Measurements from ENCODE around the gene PPM1L.

Gene PPM1L

DNA sequence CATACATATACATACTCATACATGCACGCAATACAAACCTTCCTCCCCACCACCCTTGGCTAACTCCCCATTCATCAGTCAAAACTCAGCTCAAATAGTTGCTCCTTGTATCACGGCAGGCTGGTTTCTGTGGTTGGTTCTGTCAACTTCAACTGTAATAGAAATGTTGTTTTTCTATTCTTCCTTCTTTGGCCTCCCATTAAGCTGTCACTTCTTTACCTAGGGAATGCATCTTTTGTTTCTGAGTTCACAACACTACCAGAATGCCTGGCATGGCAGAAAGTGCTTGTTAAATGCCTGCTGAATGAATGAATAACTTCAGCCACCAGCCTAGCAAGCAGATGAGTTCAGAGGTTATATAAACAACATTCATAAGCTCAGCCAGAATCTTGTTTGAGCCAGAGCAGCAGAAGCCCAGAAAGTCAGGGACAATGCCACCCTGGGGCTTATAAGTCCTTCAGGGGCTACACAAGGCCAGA, 286.0 kb downstream of the PPM1L start:
- no peaks in the 10 kb centered on the region for H3K36me3 ChIP-seq (ENCODE audit: control insufficient read depth, insufficient read depth, low read length)
- H3K27me3 ChIP-seq (replicated peaks; ENCODE audit: control insufficient read depth, insufficient read depth, low read length): no peaks in the 10 kb centered on the region
- TF ChIP-seq, protein P1, sequence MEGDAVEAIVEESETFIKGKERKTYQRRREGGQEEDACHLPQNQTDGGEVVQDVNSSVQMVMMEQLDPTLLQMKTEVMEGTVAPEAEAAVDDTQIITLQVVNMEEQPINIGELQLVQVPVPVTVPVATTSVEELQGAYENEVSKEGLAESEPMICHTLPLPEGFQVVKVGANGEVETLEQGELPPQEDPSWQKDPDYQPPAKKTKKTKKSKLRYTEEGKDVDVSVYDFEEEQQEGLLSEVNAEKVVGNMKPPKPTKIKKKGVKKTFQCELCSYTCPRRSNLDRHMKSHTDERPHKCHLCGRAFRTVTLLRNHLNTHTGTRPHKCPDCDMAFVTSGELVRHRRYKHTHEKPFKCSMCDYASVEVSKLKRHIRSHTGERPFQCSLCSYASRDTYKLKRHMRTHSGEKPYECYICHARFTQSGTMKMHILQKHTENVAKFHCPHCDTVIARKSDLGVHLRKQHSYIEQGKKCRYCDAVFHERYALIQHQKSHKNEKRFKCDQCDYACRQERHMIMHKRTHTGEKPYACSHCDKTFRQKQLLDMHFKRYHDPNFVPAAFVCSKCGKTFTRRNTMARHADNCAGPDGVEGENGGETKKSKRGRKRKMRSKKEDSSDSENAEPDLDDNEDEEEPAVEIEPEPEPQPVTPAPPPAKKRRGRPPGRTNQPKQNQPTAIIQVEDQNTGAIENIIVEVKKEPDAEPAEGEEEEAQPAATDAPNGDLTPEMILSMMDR (IDR thresholded peaks at IDR 0.05; ENCODE audit: insufficient read depth, low read length, poor library complexity, severe bottlenecking): no peak
- peak; percentile 23 for DNase-seq (ENCODE audit: extremely low read depth, insufficient read length)
- H3K4me3 ChIP-seq (replicated peaks; ENCODE audit: low read depth, low read length): no peak overlapping the region

DNA sequence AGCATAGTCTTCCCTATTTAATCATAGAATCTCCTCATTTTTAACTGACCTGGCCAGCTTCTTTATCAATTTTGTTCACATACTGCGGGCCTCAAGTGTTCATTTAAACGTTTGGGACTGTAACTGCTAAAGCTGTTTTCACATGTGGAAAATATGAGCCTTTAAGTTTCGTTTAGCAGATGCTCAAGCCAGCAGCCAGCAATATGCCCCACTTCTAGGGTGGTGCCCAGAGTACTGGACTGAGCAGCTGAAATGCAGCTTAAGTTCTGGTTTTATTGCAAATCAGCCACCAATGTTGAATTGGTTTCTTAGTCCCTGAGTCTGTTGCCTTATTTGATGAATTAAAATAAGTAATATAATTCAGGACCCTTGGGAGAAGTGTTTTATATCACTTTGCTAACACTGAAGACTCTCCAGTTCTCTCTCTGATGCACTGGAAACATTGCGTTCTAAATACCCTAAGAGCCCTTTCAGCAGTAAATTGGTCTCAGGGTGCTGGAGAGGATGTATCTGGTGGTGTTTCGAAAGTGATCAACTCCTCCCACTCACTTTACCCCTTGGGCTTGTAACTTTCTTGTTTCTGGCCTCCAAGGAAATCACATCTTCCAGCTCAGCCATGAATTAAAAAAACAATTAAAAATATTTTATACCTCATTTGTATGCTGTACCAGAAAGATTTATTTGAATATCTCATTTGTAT, 287.5 kb downstream of the PPM1L start:
- DNase-seq (ENCODE audit: extremely low read depth, insufficient read length): no peak
- TF ChIP-seq, protein P1 (IDR thresholded peaks at IDR 0.05; ENCODE audit: insufficient read depth, low read length, poor library complexity, severe bottlenecking): no peak
- Histone ChIP-seq H3K27me3 (replicated peaks; ENCODE audit: control insufficient read depth, insufficient read depth, low read length) (no peaks in the 10 kb centered on the region), H3K36me3 (ENCODE audit: control insufficient read depth, insufficient read depth, low read length) (no peaks in the 10 kb centered on the region), H3K4me3 (replicated peaks; ENCODE audit: low read depth, low read length) (no peak overlapping the region)

- Histone ChIP-seq H3K4me3 (replicated peaks; ENCODE audit: low read depth, low read length) (no peak overlapping the region), H3K27me3 (replicated peaks; ENCODE audit: control insufficient read depth, insufficient read depth, low read length) (no peaks in the 10 kb centered on the region), H3K36me3 (ENCODE audit: control insufficient read depth, insufficient read depth, low read length) (no peaks in the 10 kb centered on the region)
- no peak for DNase-seq (ENCODE audit: extremely low read depth, insufficient read length)
- TF ChIP-seq, protein P1 (IDR thresholded peaks at IDR 0.05; ENCODE audit: insufficient read depth, low read length, poor library complexity, severe bottlenecking): no peak
Measured at GRCh38 chr3:161049683-161050248, 293.7 kb downstream of the PPM1L start.

DNA sequence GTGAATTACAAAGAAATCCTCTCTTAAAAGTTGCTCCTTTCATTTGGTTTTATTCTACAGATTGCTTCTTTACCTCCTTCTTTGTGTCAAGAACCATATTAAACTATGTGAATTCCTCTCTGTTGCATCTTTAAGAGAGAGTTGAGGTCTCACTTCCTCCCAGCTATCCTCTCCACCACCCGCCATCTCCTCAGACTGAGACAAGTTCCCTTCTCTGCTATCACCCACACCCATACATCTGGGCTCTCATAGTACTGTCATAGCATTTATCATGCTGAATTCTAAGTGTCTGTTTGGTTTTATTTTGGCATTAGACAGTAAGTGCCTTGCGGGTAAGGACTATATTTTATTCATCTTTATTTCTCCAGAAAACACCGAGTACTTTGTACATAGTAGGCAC, 294.9 kb downstream of the PPM1L start:
- TF ChIP-seq, protein P1 (IDR thresholded peaks at IDR 0.05; ENCODE audit: insufficient read depth, low read length, poor library complexity, severe bottlenecking): no peak
- Histone ChIP-seq H3K27me3 (replicated peaks; ENCODE audit: control insufficient read depth, insufficient read depth, low read length) (no peaks in the 10 kb centered on the region), H3K36me3 (ENCODE audit: control insufficient read depth, insufficient read depth, low read length) (no peaks in the 10 kb centered on the region), H3K4me3 (replicated peaks; ENCODE audit: low read depth, low read length) (no peak overlapping the region)
- DNase-seq (ENCODE audit: extremely low read depth, insufficient read length): no peak

GRCh38 chr3:161051856-161052255, 295.8 kb downstream of the PPM1L start:
- TF ChIP-seq, protein P1 (IDR thresholded peaks at IDR 0.05; ENCODE audit: insufficient read depth, low read length, poor library complexity, severe bottlenecking): no peak
- Histone ChIP-seq H3K4me3 (replicated peaks; ENCODE audit: low read depth, low read length) (no peak overlapping the region), H3K36me3 (ENCODE audit: control insufficient read depth, insufficient read depth, low read length) (no peaks in the 10 kb centered on the region), H3K27me3 (replicated peaks; ENCODE audit: control insufficient read depth, insufficient read depth, low read length) (no peaks in the 10 kb centered on the region)
- DNase-seq (ENCODE audit: extremely low read depth, insufficient read length): no peak
